ENCODE measurements around the gene MYBPC2. TPM values are rescaled to one million over a fixed set of nuclear protein-coding genes. Genes with fewer than 3 reads are reported as not detected.

The MYBPC2 gene
- total RNA-seq, 1 donor: not detected

- Histone ChIP-seq H3K4me3 (ENCODE audit: insufficient read depth, low read length) (no peak overlapping the region), H4K20me1 (ENCODE audit: insufficient read depth, low read length) (no peaks in the 10 kb centered on the region), H2AFZ (ENCODE audit: low read length) (no peak overlapping the region), H3K36me3 (ENCODE audit: insufficient read depth, low read length) (no peaks in the 10 kb centered on the region), H3K27ac (ENCODE audit: low read depth, low read length) (no peak overlapping the region), H3K27me3 (ENCODE audit: insufficient read depth, low read length) (peaks cover 10% of the 10 kb centered on the region), H3K4me1 (ENCODE audit: insufficient read depth, low read length) (no peaks in the 10 kb centered on the region), H3K79me2 (ENCODE audit: insufficient read depth, low read length) (no peaks in the 10 kb centered on the region), H3K4me2 (ENCODE audit: insufficient read depth, low read length) (no peak overlapping the region), H3K9me3 (ENCODE audit: low read depth, low read length) (no peaks in the 10 kb centered on the region)
- DNase-seq (ENCODE audit: insufficient read length, low spot score, missing footprints): no peak
- no peak for TF ChIP-seq CTCF (IDR thresholded peaks at IDR 0.05; ENCODE audit: extremely low read depth, low read depth, low read length)
Observed at GRCh38 chr19:50415661-50416033, 17.0 kb upstream of the MYBPC2 start.

GRCh38 chr19:50416034-50416977, 16.4 kb upstream of the MYBPC2 start:
- no peaks in the 10 kb centered on the region for H3K4me1 ChIP-seq (ENCODE audit: insufficient read depth, low read length)
- no peaks in the 10 kb centered on the region for H4K20me1 ChIP-seq (ENCODE audit: insufficient read depth, low read length)
- no peak overlapping the region for H3K27ac ChIP-seq (ENCODE audit: low read depth, low read length)
- H3K4me2 ChIP-seq (ENCODE audit: insufficient read depth, low read length): no peak overlapping the region
- H2AFZ ChIP-seq (ENCODE audit: low read length): no peak overlapping the region
- no peaks in the 10 kb centered on the region for H3K36me3 ChIP-seq (ENCODE audit: insufficient read depth, low read length)
- no peak for TF ChIP-seq CTCF (IDR thresholded peaks at IDR 0.05; ENCODE audit: extremely low read depth, low read depth, low read length)
- H3K9me3 ChIP-seq (ENCODE audit: low read depth, low read length): no peaks in the 10 kb centered on the region
- no peak for DNase-seq (ENCODE audit: insufficient read length, low spot score, missing footprints)
- no peak overlapping the region for H3K4me3 ChIP-seq (ENCODE audit: insufficient read depth, low read length)
- peaks cover 10% of the 10 kb centered on the region for H3K27me3 ChIP-seq (ENCODE audit: insufficient read depth, low read length)
- no peaks in the 10 kb centered on the region for H3K79me2 ChIP-seq (ENCODE audit: insufficient read depth, low read length)

GRCh38 chr19:50417111-50418081, 15.3 kb upstream of the MYBPC2 start:
- no peaks in the 10 kb centered on the region for H3K79me2 ChIP-seq (ENCODE audit: insufficient read depth, low read length)
- no peak overlapping the region for H2AFZ ChIP-seq (ENCODE audit: low read length)
- H3K27me3 ChIP-seq (ENCODE audit: insufficient read depth, low read length): peaks cover 10% of the 10 kb centered on the region
- H3K9me3 ChIP-seq (ENCODE audit: low read depth, low read length): no peaks in the 10 kb centered on the region
- no peak overlapping the region for H3K27ac ChIP-seq (ENCODE audit: low read depth, low read length)
- no peaks in the 10 kb centered on the region for H4K20me1 ChIP-seq (ENCODE audit: insufficient read depth, low read length)
- no peak overlapping the region for H3K4me3 ChIP-seq (ENCODE audit: insufficient read depth, low read length)
- no peaks in the 10 kb centered on the region for H3K36me3 ChIP-seq (ENCODE audit: insufficient read depth, low read length)
- no peaks in the 10 kb centered on the region for H3K4me1 ChIP-seq (ENCODE audit: insufficient read depth, low read length)
- no peak for TF ChIP-seq CTCF (IDR thresholded peaks at IDR 0.05; ENCODE audit: extremely low read depth, low read depth, low read length)
- H3K4me2 ChIP-seq (ENCODE audit: insufficient read depth, low read length): no peak overlapping the region
- no peak for DNase-seq (ENCODE audit: insufficient read length, low spot score, missing footprints)

Data from osteoblast (primary cell).